Medulla oblongata (tissue), 1 donor: ENCODE data around the gene RCAN2.

Experiments
- DNase-seq: peaks from one replicate; pipeline ENCODE4 v3.0.0-alpha.2; 2015; ENCODE audit errors: extremely low spot score

RCAN2 gene

DNA sequence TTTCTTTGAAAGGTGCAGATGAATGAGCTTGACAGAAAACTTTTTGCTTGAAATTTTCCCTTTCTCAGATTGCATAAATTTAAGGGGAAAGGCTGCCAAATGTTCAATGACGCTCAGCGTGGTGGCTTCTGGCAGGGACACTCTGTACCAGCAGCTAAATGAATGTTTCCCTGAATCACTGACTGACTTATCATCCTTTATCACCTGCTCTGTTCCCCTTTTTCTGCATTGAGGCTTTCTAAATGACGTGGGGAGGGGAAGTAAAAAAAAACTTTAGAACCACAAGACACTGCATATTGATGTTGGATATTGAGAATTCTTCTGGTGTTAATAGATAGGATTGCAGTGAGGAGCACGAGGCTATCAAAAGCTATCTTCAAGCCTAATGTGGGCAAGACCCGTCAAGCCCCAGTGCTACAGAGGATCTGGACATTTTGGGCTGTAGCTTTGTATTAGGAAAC lies 273.5 kb downstream of the RCAN2 start:
- DNase-seq, result peak; percentile 53

DNA sequence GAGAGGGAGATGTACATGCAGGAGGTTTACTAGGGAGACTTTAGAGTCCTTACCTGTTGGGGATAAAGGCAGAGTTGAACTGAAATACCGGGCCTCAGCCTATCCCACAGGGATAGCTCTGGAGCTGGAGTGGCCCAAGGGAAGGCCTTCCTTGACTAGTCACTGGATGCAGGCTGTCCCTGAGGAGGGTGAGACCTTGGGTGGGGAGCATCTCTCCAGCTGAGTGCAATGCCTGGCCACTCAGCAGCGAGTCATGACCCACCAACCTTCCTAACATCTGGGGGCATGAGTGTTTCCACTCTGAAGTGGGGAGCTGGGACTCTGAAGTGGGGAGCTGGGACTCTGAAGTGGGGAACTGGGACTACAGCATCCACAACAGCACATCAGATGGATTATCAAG lies 274.4 kb downstream of the RCAN2 start:
- DNase-seq, result no peak

DNA sequence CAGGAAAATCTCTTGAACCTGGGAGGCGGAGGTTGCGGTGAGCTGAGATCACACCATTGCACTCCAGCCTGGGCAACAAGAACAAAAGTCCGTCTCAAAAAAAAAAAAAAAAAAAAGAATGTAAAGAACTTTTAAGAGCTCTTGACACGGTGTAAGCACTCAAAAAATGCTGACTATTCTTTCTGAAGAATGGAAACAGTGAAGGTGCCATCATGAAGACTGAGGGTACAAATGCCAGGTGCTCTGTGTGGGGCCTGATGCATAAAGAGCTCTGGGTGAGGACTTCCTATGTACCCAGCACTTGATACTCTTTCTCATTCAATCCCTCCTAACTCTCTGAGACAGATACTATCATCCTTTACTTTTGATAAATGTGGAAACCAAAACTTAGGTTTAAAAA lies 275.5 kb downstream of the RCAN2 start:
- no peak for DNase-seq

DNA sequence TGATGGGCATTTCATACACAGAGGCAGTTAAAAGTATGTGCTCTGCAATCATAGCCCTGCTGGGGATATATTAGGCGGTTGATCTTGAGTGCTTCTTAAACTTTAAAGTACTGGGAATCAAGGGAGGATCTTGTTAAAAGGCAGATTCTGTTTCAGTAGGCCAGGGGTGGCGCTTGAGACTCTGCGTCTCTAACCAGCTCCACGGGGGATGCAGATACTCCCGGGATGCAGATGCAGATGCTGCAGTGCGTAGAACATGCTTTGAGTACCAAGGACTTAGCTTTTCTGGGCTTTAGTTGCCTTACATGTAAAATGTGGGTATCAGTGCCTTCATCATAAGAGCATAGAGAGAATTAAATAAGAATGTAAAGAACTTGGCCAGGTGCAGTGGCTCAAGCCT lies 276.0 kb downstream of the RCAN2 start:
- DNase-seq, result no peak

DNA sequence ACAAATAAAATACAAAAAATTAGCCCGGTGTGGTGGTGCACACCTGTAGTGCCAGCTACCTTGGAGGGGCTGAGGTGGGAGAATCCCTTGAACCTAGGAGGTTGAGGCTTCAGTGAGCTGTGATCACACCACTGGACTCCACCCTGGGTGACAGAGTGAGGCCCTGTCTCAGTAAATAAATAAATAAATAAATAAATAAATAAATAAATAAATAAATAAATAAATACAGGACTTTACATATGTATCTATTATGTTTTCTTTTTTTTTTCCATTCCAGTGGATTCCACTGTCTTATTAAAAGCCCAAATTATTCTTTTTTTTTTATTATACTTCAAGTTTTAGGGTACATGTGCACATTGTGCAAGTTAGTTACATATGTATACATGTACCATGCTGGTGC lies 279.3 kb downstream of the RCAN2 start:
- DNase-seq, result no peak

DNA sequence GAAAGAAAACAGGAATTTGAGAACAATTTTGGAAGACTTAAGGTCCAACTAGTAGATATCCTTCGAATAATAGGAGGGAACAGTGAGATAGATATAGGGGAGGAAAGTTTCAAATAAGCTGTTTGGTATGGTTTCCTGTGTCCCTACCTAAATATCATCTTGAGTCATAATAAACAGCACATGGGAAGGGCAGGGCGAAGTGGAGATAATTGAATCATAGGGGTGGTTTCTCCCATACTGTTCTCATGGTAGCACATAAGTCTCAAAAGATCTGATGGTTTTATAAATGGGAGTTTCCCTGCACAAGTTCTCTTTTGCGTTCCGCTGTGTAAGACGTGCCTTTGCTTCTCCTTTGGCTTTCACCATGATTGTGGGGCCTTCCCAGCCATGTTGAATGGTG lies 281.0 kb downstream of the RCAN2 start:
- DNase-seq, result no peak

DNA sequence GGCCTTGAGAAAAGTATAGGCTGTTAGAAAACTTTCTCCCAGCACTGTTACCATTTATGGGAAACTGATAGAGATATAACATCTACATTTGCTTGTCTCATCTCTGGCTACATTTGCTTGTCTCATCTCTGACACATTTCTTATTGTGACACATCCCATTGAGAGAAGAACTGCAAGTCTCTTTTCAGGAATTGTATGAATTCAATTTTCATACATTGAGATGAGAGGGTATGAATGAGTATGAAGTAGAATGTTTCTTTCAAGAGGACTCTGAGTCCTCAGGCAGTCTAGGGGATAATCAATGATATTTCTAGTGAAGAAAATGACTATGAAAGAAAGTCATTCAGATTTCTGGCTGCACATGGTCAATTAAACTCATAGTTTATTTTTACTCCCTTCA lies 282.9 kb downstream of the RCAN2 start:
- no peak for DNase-seq

DNA sequence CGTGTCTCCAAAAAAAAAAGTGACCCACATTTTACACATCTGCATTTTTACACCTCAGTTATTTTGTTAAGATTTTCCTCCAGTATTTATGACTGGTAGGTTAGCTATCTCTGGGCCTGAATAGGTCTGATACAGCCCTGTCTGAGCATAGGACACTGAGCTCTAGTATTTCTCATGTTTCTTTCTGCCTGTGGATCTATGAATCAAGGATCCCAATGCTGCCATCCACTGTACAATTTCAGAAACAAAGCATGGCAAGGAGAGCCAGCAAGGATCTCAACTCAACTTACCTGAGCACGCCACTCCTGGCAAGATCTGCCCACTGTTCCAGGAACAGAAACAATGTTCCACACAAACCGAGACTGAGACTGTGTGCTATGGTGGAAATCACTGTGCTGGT lies 284.1 kb downstream of the RCAN2 start:
- no peak for DNase-seq

DNA sequence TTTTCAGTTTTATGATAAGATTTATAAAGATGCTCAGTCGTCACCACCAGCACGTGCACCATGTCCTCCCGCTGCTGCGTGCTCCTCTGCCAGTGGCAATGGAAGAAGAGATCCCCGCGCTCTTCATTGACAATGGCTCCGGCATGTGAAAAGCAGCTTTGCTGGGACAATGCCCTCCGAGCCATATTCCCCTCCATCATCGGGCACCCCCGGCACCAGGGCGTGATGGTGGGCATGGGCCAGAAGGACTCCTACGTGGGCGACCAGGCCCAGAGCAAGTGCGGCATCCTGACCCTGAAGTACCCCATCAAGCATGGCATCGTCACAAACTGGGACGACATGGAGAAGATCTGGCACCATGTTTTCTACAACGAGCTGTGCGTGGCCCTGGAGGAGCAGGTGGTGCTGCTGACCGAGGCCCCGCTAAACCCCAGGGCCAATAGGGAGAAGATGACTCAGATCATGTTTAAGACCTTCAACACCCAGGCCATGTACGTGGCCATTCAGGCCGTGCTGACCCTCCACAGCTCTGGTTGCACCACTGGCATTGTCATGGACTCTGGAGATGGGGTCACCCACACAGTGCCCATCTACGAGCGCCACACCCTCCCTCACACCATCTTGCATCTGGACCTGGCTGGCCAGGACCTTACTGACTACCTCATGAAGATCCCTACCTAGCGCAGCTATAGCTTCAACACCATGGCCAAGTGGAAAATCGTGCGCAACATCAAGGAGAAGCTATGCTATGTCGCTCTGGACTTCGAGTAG lies 286.2 kb downstream of the RCAN2 start:
- no peak for DNase-seq

DNA sequence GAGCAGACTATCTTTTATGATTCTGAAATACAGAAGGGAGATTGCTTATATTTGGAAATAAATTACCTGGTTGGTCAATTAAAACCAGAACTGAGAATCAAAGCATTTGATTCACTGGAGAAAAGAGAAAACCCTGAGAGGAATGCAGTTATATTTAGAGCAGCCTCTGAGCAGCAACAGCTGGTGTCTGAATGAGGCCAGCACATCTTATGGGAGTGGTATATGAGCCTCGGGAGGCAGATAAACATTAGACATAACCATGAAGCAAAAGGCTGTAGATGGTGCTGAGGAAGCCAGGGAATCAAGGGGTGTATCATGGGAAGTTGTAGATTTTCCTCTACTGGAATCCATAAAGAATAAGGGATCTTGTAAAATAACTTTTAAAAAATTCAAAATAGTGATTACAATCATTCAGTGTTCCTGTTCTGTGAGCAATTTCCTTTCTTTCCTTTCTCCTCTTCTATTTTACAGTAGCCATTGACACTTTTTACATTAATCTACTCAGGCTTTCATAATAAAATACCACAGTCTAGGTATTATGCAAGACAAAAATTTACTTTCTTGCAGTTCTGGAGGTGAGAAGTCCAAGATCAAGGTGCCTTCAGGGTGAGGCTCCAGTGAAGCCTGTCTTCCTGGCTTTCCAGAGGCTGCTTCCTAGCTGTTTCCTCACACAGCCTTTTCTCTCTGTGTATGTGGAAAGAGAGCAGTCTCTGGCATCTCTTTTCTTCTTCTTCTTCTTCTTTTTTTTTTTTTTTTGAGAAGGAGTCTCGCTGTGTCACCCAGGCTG lies 287.7 kb downstream of the RCAN2 start:
- no peak for DNase-seq

DNA sequence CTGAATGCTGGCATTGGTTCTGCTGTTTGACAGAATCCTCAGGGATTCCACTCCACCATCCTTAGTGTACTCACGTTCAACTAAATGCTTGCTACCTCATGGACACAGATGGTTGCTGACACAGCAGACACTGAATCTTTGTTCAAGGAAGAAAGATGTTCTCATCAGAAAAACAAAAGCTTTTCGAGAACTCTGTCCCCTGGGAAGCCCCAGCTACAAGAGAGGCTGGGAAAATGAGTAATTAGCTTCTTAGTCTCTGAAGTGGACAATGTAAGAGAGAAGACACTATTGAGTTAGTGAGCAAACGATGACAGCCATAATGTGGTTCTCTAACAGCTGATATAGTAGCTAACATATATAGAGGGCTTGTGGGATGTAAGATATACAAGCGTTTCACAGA lies 289.5 kb downstream of the RCAN2 start:
- no peak for DNase-seq

DNA sequence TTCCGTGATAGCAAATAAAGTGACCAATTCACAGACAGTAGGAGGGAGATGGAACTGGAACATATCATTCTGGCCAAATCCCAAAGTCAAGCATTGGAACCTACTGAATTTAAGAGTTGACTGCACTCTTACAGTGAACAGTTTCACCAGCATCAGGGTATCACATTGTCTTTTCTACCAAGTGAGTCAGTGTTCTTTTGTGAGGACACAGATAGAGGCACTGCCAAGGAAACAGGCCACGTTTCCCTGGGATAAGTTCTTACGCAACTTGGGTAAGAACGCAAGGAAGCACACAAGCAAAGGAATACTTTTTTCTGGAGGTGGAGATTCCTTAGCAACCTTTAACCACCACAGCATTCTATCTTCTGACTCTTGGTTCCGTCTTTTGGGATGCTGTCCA lies 291.9 kb downstream of the RCAN2 start:
- DNase-seq, result no peak

DNA sequence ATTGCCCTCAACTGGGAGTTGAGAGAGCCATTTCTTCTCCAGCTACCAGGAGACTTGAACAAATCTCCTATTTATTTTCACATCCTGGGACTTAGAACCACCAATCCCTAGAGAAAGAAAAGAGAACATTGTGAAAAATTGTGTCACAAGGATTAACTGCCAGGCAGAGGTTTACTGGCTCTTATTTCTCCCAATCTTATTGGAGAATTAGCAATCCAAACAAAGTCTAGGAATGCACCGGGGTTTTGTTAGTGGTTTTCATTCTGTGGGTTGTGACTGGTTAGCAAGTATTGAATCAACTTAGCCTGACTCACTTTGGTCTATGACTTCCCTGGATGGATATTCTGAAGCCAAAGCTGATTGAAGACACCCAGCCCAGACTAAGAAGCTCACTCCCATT lies 299.3 kb downstream of the RCAN2 start:
- no peak for DNase-seq

DNA sequence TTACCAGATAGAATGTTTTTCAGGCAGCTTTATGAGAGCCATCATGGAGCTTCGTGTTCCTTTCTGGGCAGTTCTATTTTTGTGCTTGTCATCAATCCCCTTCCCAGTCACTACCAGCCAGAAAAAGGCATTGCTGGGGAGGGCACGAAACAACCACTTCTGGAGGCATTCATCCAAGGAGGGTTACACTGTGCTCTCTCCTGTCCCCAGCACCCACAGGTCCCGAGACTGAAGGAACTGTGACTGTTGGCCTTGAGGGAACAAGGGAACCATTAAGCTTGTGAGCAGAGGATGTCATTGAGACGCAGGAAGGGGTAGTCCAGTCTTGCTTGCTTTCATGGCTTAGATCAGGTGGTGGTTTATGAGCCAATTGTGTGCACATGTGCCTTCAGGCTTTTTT lies 300.4 kb downstream of the RCAN2 start:
- DNase-seq, result no peak

DNA sequence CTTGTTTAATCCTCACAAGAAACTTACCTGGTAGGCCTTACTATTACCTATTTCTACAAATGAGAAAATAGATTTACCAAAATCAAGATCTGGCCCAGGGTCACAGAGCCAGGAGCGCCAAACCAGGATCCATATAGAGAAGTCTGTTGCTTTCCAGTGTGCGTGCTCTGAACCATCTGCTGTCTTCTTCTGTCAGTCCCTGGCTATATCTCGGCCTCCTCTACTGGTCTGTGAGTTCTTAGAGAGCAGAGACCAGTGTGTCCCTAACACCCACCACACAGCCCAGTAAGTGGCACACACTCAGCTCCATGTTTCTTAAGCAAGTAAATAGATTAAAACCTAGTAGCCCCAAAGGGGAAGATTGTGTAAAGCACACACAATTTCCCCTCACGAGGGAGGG lies 301.5 kb downstream of the RCAN2 start:
- no peak for DNase-seq

DNA sequence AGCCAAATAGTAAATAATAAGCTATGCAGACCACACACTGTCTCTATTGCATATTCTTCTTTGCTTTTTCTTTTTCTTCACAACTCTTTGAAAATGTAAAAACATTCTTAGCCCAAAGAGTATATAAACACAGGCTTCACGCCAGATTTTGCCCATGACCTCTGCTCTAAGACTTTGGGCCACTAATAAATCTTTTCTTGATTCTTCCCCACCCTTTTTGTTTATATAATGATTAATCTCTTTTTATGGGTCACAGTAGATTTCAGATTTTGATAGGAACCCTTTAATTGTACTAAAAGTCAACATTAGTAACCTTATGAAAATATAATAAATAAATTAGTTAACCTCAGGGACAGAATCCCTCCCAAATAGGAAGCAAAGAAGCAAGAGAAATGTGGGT lies 304.7 kb downstream of the RCAN2 start:
- no peak for DNase-seq

DNA sequence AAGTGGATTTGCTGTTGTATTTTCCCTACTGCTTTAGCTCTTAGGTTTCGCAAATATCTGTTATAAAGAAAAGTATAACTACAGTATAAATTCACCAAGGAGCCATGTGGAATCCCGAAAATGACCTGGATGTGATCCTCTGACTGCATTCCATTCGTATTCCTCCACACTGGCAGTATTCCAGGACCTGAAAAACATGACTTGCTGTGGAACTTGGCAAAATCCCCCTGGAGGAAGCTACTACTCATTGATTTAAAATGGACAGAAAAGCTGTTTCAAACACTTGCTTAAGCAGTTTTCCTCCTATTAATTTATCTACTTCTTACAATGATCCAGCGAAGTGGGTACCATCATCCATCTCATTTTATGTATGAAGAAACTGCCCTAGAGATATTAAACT lies 307.1 kb downstream of the RCAN2 start:
- no peak for DNase-seq

DNA sequence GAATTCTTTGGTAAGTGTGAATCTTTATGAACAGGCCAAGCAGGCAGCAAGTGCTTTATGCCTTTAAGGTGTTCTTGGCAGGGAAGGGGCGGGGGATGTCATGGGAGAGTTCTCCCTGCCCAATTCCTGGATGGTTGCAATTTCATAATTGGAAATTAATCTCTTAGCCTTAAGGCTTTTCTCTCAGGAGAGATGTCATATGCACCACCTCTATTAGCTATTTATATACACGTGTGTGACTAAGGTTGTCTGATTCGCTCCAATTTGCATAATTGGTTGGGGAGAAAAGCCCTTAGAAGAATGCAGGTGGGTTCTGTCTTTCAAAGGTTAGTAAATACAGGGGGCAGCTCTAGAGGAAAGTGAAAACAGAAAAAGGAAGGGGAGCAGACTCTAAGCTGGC lies 315.3 kb downstream of the RCAN2 start:
- DNase-seq, result no peak

DNA sequence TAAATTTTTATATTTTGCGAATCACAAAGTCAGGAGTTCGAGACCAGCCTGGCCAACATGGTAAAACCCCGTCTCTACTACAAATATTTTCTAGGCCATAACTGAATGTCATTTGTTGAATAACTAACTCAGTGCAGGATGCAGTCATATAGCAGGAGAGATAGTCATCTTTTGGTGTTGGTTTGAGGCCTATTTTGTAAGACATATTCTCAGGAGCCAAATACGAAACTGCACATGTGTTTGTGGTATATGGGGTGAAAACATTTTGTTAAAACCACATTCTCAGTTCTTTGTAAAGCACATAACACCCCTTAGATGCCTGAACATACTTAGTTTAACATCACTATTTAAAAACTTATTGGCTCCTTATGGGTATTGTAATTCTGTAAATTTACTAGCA lies 315.8 kb downstream of the RCAN2 start:
- no peak for DNase-seq

DNA sequence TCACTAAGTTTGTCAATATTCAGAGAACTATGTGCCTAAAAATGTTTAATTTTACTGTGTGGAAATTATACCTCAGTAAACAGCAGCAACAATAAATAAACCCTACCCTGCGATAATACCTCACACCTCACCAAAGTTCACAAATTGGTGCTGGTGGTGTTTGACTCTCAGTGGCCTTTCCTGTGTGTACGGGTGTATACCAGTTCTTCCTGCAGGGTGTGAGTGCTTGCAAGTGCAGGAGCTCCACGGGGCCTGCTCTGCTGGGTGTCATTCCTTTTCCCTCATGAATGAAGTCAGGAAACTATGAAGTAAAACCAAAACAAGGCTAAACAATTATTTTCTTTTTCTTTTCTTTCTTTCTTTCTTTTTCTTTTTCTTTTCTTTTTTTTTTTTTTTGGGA lies 316.3 kb downstream of the RCAN2 start:
- DNase-seq, result no peak

DNA sequence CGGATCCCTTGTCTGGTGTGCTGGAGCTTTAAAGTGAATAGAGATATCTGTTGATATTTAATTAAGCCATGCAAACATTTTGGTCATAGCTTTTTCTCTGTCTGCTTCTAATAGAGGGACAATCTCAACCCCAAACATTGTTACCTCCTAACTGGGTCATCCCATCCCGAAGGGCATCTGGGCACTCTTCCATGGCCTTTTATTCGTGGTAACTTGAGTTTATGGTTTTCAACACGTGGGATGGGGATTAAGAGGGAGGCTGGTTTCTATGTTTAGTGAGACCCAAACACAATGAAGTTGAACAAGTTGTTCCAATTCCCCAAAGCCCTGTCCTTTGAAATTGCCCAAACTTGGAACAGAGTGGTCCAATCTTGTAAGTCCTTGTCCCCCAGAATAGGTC lies 319.1 kb downstream of the RCAN2 start:
- no peak for DNase-seq
